ENCODE data around the gene AP3M1. TPM values are rescaled to one million over a fixed set of nuclear protein-coding genes. Genes with fewer than 3 reads are reported as not detected.

AP3M1 gene
- total RNA-seq, 2 experiments from 2014 or later, result 35.4 to 42.2 TPM

GRCh38 chr10:74092372-74092771, 58.3 kb downstream of the AP3M1 start:
- intact Hi-C loops (cut with micrococcal nuclease), result no loop called here

GRCh38 chr10:74088722-74089121, 61.9 kb downstream of the AP3M1 start:
- intact Hi-C loops (cut with micrococcal nuclease), result no loop called here
- Mint-ChIP-seq H3K27me3 (no peaks in the 10 kb centered on the region), H3K36me3 (ENCODE audit: low read depth) (peaks cover 3% of the 10 kb centered on the region), H3K4me3 (no peak overlapping the region), H3K4me1 (ENCODE audit: low read depth) (peaks cover 7% of the 10 kb centered on the region), H3K9me3 (no peaks in the 10 kb centered on the region), H3K27ac (no peak overlapping the region)
- no peak for ATAC-seq
- ChIA-PET CTCF (interaction anchor here (1.3 to 7.3 kb wide), 2 partner anchors 9 to 203 kb away, joined by 4 to 36 read pairs; no protein-coding TSS in a partner anchor), POLR2A (no interaction called here)
- no peak for TF ChIP-seq CTCF (IDR thresholded peaks at IDR 0.05)
- DNase-seq, result no peak

More at GRCh38 chr10:74092372-74092771, 58.3 kb downstream of the AP3M1 start:
- no peak for DNase-seq
- Mint-ChIP-seq H3K9me3 (no peaks in the 10 kb centered on the region), H3K4me3 (no peak overlapping the region), H3K27ac (no peak overlapping the region), H3K36me3 (ENCODE audit: low read depth) (peaks cover 8% of the 10 kb centered on the region), H3K27me3 (no peaks in the 10 kb centered on the region), H3K4me1 (ENCODE audit: low read depth) (no peaks in the 10 kb centered on the region)
- ChIA-PET CTCF (interaction anchor here (1.2 to 7.3 kb wide), 3 partner anchors 12 to 243 kb away, joined by 3 to 36 read pairs (median 4); no protein-coding TSS in a partner anchor), POLR2A (no interaction called here)
- no peak for TF ChIP-seq CTCF (IDR thresholded peaks at IDR 0.05)
- no peak for ATAC-seq

- no peak for ATAC-seq
- peaks cover 3% of the 10 kb centered on the region for H3K36me3 Mint-ChIP-seq (ENCODE audit: low read depth)
- CTCF ChIA-PET, result interaction anchor here (1.4 kb wide), 1 partner anchor 200 kb away, joined by 5 read pairs; no protein-coding TSS in a partner anchor
- peaks cover 7% of the 10 kb centered on the region for H3K4me1 Mint-ChIP-seq (ENCODE audit: low read depth)
- H3K4me3 Mint-ChIP-seq, result no peak overlapping the region
- intact Hi-C loops (cut with micrococcal nuclease), result no loop called here
- no peak for TF ChIP-seq CTCF (IDR thresholded peaks at IDR 0.05)
- H3K9me3 Mint-ChIP-seq, result no peaks in the 10 kb centered on the region
- no peaks in the 10 kb centered on the region for H3K27me3 Mint-ChIP-seq
- POLR2A ChIA-PET, result no interaction called here
- DNase-seq, result no peak
- no peak overlapping the region for H3K27ac Mint-ChIP-seq
These were observed 64.3 kb downstream of the AP3M1 start for GRCh38 chr10:74086317-74086716.

GRCh38 chr10:74084955-74085354, 65.7 kb downstream of the AP3M1 start:
- POLR2A ChIA-PET, result no interaction called here
- DNase-seq, result peak; percentile 24

More at GRCh38 chr10:74084955-74085354, 65.7 kb downstream of the AP3M1 start:
- CTCF ChIA-PET, result no interaction called here
- H3K27me3 Mint-ChIP-seq, result no peaks in the 10 kb centered on the region
- peak overlapping the region; percentile 50 for H3K27ac Mint-ChIP-seq
- no peak for TF ChIP-seq CTCF (IDR thresholded peaks at IDR 0.05)
- intact Hi-C loops (cut with micrococcal nuclease), result no loop called here
- no peak overlapping the region for H3K4me3 Mint-ChIP-seq
- H3K4me1 Mint-ChIP-seq (ENCODE audit: low read depth), result peaks cover 18% of the 10 kb centered on the region
- peaks cover 3% of the 10 kb centered on the region for H3K36me3 Mint-ChIP-seq (ENCODE audit: low read depth)
- no peaks in the 10 kb centered on the region for H3K9me3 Mint-ChIP-seq
- peak; percentile 68 for ATAC-seq
